ENCODE results near the gene ASF1B. TPM values are rescaled to one million over a fixed set of nuclear protein-coding genes. Genes with fewer than 3 reads are reported as not detected.

ASF1B gene
- total RNA-seq, 1 experiment from 2014 or later, result 38.4 TPM

- no peak for TF ChIP-seq NFATC4 (CRISPR knock-in tag; IDR thresholded peaks at IDR 0.05)
- no peak for TF ChIP-seq GTF2I (CRISPR knock-in tag; conservative IDR thresholded peaks at IDR 0.05)
- TF ChIP-seq JAZF1 (CRISPR knock-in tag; IDR thresholded peaks at IDR 0.05), result no peak
- no peak for TF ChIP-seq USF1 (CRISPR knock-in tag; IDR thresholded peaks at IDR 0.05)
- TF ChIP-seq FOXP4 (CRISPR knock-in tag; IDR thresholded peaks at IDR 0.05), result no peak
- no peak for TF ChIP-seq SMAD3 (CRISPR knock-in tag; IDR thresholded peaks at IDR 0.05; ENCODE audit: borderline replicate concordance)
- ATAC-seq (no peak), DNase-seq (ENCODE audit: low spot score) (no peak)
- H3K4me1 Mint-ChIP-seq, result no peaks in the 10 kb centered on the region
- H3K9me3 Mint-ChIP-seq, result no peaks in the 10 kb centered on the region
- ChIA-PET POLR2A (no interaction called here), CTCF (interaction anchor here (0.9 to 1.9 kb wide), 3 partner anchors 41 to 303 kb away, joined by 3 to 10 read pairs (median 7); partner anchors contain the start of gene ASF1B)
- no peak overlapping the region for H3K4me3 Mint-ChIP-seq
- peaks cover 34% of the 10 kb centered on the region for H3K36me3 Mint-ChIP-seq
- H3K27ac Mint-ChIP-seq, result no peak overlapping the region
- H3K27me3 Mint-ChIP-seq (ENCODE audit: low read depth), result no peaks in the 10 kb centered on the region
Observed at GRCh38 chr19:14177496-14178074, 41.2 kb upstream of the ASF1B start.

GRCh38 chr19:14175351-14175792, 39.0 kb upstream of the ASF1B start:
- H3K36me3 Mint-ChIP-seq, result peaks cover 54% of the 10 kb centered on the region
- H3K4me3 Mint-ChIP-seq, result no peak overlapping the region
- no peak for TF ChIP-seq EMX1 (CRISPR knock-in tag; IDR thresholded peaks at IDR 0.05)
- no peak for TF ChIP-seq MXD4 (CRISPR knock-in tag; IDR thresholded peaks at IDR 0.05; ENCODE audit: borderline replicate concordance)
- TF ChIP-seq ZNF317 (CRISPR knock-in tag; IDR thresholded peaks at IDR 0.05; ENCODE audit: borderline replicate concordance, low read depth), result no peak
- TF ChIP-seq AR (CRISPR knock-in tag; IDR thresholded peaks at IDR 0.05), result no peak
- TF ChIP-seq ATF1 (CRISPR knock-in tag; IDR thresholded peaks at IDR 0.05), result no peak
- DNase-seq (ENCODE audit: low spot score) (no peak), ATAC-seq (no peak)
- no peaks in the 10 kb centered on the region for H3K9me3 Mint-ChIP-seq
- ChIA-PET CTCF (interaction anchor here (0.5 kb wide), 1 partner anchor 206 kb away, joined by 3 read pairs; the partner anchor contains the start of gene ADGRE5), POLR2A (no interaction called here)
- peak overlapping the region; percentile 15 for H3K27ac Mint-ChIP-seq
- no peaks in the 10 kb centered on the region for H3K27me3 Mint-ChIP-seq (ENCODE audit: low read depth)
- no peaks in the 10 kb centered on the region for H3K4me1 Mint-ChIP-seq

- no peaks in the 10 kb centered on the region for H3K4me1 Mint-ChIP-seq
- no peaks in the 10 kb centered on the region for H3K9me3 Mint-ChIP-seq
- DNase-seq (ENCODE audit: low spot score), result no peak
- H3K27me3 Mint-ChIP-seq (ENCODE audit: low read depth), result no peaks in the 10 kb centered on the region
- peaks cover 58% of the 10 kb centered on the region for H3K36me3 Mint-ChIP-seq
- no peak for TF ChIP-seq NR3C1 (CRISPR knock-in tag; conservative IDR thresholded peaks at IDR 0.05; ENCODE audit: low read depth)
- TF ChIP-seq ZNF121 (CRISPR knock-in tag; IDR thresholded peaks at IDR 0.05), result peak; percentile 93
- TF ChIP-seq ATF1 (CRISPR knock-in tag; IDR thresholded peaks at IDR 0.05), result no peak
- TF ChIP-seq NFATC4 (CRISPR knock-in tag; IDR thresholded peaks at IDR 0.05), result no peak
- 0 out of 2 replicates have a peak, but pooled peaks have one; percentile 35 for TF ChIP-seq ZBTB43 (CRISPR knock-in tag; IDR thresholded peaks at IDR 0.05)
- TF ChIP-seq KAT7 (CRISPR knock-in tag; IDR thresholded peaks at IDR 0.05; ENCODE audit: borderline replicate concordance), result no peak
- no peak for TF ChIP-seq E2F4 (CRISPR knock-in tag; IDR thresholded peaks at IDR 0.05; ENCODE audit: borderline replicate concordance, low read depth)
- no peak for TF ChIP-seq ZNF512 (CRISPR knock-in tag; IDR thresholded peaks at IDR 0.05; ENCODE audit: borderline replicate concordance)
- no peak for ATAC-seq
- CTCF ChIA-PET, result interaction anchor here (0.5 to 1.3 kb wide), 3 partner anchors 38 to 206 kb away, joined by 3 to 5 read pairs (median 3); partner anchors contain the start of genes ADGRE5 and ASF1B
- H3K27ac Mint-ChIP-seq, result no peak overlapping the region
- H3K4me3 Mint-ChIP-seq, result no peak overlapping the region
- POLR2A ChIA-PET, result no interaction called here
Observed at GRCh38 chr19:14174883-14175282, 38.5 kb upstream of the ASF1B start.

All from WTC11 (cell line).